GM21619 (cell line): ENCODE data around the gene ITGA2.

Experiments used
- ATAC-seq: cut with Tn5 transposase; IDR thresholded peaks from one replicate; pipeline ENCODE4 v1.9.1; 2021; ENCODE audit not compliant: unreplicated experiment

ITGA2 gene

GRCh38 chr5:53017383-53017782, 28.2 kb downstream of the ITGA2 start:
- no peak for ATAC-seq

GRCh38 chr5:53017794-53018391, 28.7 kb downstream of the ITGA2 start:
- no peak for ATAC-seq

GRCh38 chr5:53019320-53019719, 30.2 kb downstream of the ITGA2 start:
- no peak for ATAC-seq

GRCh38 chr5:53022930-53023511, 33.9 kb downstream of the ITGA2 start:
- no peak for ATAC-seq

GRCh38 chr5:53023969-53024368, 34.8 kb downstream of the ITGA2 start:
- peak; percentile 94 for ATAC-seq

GRCh38 chr5:53024535-53024934, 35.4 kb downstream of the ITGA2 start:
- no peak for ATAC-seq

GRCh38 chr5:53025487-53025886, 36.3 kb downstream of the ITGA2 start:
- no peak for ATAC-seq

GRCh38 chr5:53027913-53028312, 38.8 kb downstream of the ITGA2 start:
- no peak for ATAC-seq

GRCh38 chr5:53029608-53030007, 40.5 kb downstream of the ITGA2 start:
- ATAC-seq: no peak

- ATAC-seq: no peak
These were observed 41.7 kb downstream of the ITGA2 start for GRCh38 chr5:53030893-53031292.

GRCh38 chr5:53031695-53032096, 42.5 kb downstream of the ITGA2 start:
- no peak for ATAC-seq

GRCh38 chr5:53032188-53032587, 43.0 kb downstream of the ITGA2 start:
- no peak for ATAC-seq

- no peak for ATAC-seq
These were observed 45.7 kb downstream of the ITGA2 start for GRCh38 chr5:53034832-53035231.

- no peak for ATAC-seq
These were observed 46.8 kb downstream of the ITGA2 start for GRCh38 chr5:53035868-53036381.

- ATAC-seq: no peak
These were observed 48.1 kb downstream of the ITGA2 start for GRCh38 chr5:53037141-53037859.

GRCh38 chr5:53038196-53038847, 49.2 kb downstream of the ITGA2 start:
- no peak for ATAC-seq

- ATAC-seq: no peak
These were observed 50.7 kb downstream of the ITGA2 start for GRCh38 chr5:53039855-53040254.

- ATAC-seq: peak; percentile 95
These were observed 52.0 kb downstream of the ITGA2 start for GRCh38 chr5:53041071-53041692.

- ATAC-seq: no peak
These were observed 52.6 kb downstream of the ITGA2 start for GRCh38 chr5:53041740-53042139.

GRCh38 chr5:53045263-53045662, 56.1 kb downstream of the ITGA2 start:
- ATAC-seq: no peak

GRCh38 chr5:53048248-53048647, 59.1 kb downstream of the ITGA2 start:
- ATAC-seq: no peak
